C4-2B (cell line): ENCODE data around the gene SLC27A2.

ENCODE experiments used
- ZFX ChIP-seq: fragments of 450-650 bp; IDR thresholded peaks from 2 replicates; pipeline ENCODE4 v1.6.1; 2017
- TF ChIP-seq, protein P1 (sequence below): fragments of 450-650 bp; conservative IDR thresholded peaks from 2 replicates; pipeline ENCODE4 v1.5.1; 2017; ENCODE audit warnings: mild to moderate bottlenecking

DNA sequence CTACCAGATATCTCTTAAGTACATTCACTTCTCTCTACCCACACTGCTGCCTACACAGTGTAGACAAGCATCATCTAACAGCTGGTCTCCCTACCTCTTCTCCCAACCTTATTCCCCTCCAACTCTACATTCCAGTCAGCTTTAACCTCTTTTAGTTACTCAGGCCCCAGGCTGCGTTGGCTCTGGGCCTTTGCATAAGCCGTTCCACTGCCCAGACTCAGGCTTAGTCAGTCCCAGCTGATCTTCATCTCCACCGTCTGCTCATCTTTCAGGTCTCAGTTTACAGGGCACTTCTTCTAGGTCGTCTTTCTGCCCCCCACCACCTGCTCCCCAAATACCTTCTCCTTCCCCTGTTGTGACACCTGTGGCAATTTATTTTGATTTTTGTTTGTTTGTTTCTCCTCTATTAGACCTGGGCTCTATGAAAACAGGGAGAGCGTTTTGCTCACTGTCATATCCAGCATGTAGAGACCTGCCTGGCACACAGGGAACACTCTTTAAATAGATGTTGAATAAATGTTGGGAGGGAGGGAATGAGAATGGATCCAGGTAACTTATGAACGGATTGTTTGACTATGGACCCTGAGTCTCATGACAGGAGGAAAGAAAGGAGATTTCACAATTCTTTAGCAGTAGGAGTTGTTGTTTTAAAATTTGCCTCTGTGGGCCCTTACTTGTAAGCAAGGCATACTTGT is 11.1 kb downstream of the SLC27A2 start:
- TF ChIP-seq, protein P1, sequence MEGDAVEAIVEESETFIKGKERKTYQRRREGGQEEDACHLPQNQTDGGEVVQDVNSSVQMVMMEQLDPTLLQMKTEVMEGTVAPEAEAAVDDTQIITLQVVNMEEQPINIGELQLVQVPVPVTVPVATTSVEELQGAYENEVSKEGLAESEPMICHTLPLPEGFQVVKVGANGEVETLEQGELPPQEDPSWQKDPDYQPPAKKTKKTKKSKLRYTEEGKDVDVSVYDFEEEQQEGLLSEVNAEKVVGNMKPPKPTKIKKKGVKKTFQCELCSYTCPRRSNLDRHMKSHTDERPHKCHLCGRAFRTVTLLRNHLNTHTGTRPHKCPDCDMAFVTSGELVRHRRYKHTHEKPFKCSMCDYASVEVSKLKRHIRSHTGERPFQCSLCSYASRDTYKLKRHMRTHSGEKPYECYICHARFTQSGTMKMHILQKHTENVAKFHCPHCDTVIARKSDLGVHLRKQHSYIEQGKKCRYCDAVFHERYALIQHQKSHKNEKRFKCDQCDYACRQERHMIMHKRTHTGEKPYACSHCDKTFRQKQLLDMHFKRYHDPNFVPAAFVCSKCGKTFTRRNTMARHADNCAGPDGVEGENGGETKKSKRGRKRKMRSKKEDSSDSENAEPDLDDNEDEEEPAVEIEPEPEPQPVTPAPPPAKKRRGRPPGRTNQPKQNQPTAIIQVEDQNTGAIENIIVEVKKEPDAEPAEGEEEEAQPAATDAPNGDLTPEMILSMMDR: no peak
- no peak for TF ChIP-seq ZFX
